Thyroid gland (tissue), 4 donors: ENCODE data around the gene PSMD1. TPM values are rescaled to one million over a fixed set of nuclear protein-coding genes. Genes with fewer than 3 reads are reported as not detected.

Experiments
- DNase-seq, 2 donors: peaks; one replicate each; pipeline ENCODE4 v3.0.0-alpha.2; 2019
- H3K27ac ChIP-seq, 3 donors: fragments of 200-600 bp; sonication (generic); 1 replicate in 2 of 3; 2 replicates in 1 of 3; pipeline ENCODE4 v1.5.1; 2016 to 2019; ENCODE audit warnings: mild to moderate bottlenecking in 1 of 3, moderate library complexity in 1 of 3
- H3K27me3 ChIP-seq: fragments of 200-600 bp; sonication (generic); one replicate; pipeline ENCODE4 v1.5.1; 2019
- H3K36me3 ChIP-seq, 2 donors: fragments of 200-600 bp; sonication (generic); one replicate each; pipeline ENCODE4 v1.5.1; 2016 to 2019
- H3K4me1 ChIP-seq, 2 donors: fragments of 200-600 bp; sonication (generic); one replicate each; pipeline ENCODE4 v1.5.1; 2017 to 2019
- H3K4me3 ChIP-seq, 3 donors: fragments of 200-600 bp; sonication (generic); replicated peaks in 1 of 3; 1 replicate in 2 of 3; 2 replicates in 1 of 3; pipeline ENCODE4 v1.5.1; 2016; ENCODE audit warnings: mild to moderate bottlenecking in 1 of 3
- H3K9me3 ChIP-seq: fragments of 200-600 bp; sonication (generic); one replicate; pipeline ENCODE4 v1.5.1; 2017
- POLR2A ChIP-seq, 2 donors: fragments of 450-650 bp; IDR thresholded peaks; one replicate each; pipeline ENCODE4 v1.6.1; 2017; ENCODE audit warnings: antibody characterized with exemption in 2 of 2, mild to moderate bottlenecking in 2 of 2, moderate library complexity in 1 of 2
- WGBS, 2 donors: methylation state at CpG; one replicate each; pipeline ENCODE4 v1.1.5; 2017; 5-methylcytosine and 5-hydroxymethylcytosine counted together
- intact Hi-C: fragments of 100-400 bp; cut with DNase I; formaldehyde crosslinking; loops from one replicate; pipeline ENCODE4 v1.15.1; 2023
- total RNA-seq, 4 donors: library from RNA; depleted of rRNA; stranded (reverse); fragments of >200 nt; gene quantifications; one replicate each; pipeline ENCODE4 v1.2.3, GENCODE V29; 2016
- TF ChIP-seq, protein P1 (sequence below), 6 experiments: fragments of 200-600 bp in 3 of 6; fragments of 450-650 bp in 3 of 6; sonication (generic) in 3 of 6; IDR thresholded peaks; one replicate each; pipeline ENCODE4 v1.5.1; 2016 to 2019; ENCODE audit warnings: antibody characterized with exemption in 6 of 6, mild to moderate bottlenecking in 2 of 6, inconsistent platforms in 1 of 6, moderate library complexity in 1 of 6

Gene PSMD1
- total RNA-seq, 4 donors from 2014 or later: 60.2 to 98.7 (median 78.4) TPM

GRCh38 chr2:231068525-231069222, 12.0 kb downstream of the PSMD1 start:
- Histone ChIP-seq H3K4me3 (no peak overlapping the region), H3K27me3 (no peaks in the 10 kb centered on the region), H3K9me3 (no peaks in the 10 kb centered on the region), H3K27ac (no peak overlapping the region), H3K4me1 (no peaks in the 10 kb centered on the region), H3K36me3 (peaks cover 23 to 39% of the 10 kb centered on the region in 2 donors)
- 96% methylated on average over 5 of the region's 5 CpGs for WGBS, 2 donors
- DNase-seq: no peak
- intact Hi-C loops: no loop called here
- TF ChIP-seq, protein P1, sequence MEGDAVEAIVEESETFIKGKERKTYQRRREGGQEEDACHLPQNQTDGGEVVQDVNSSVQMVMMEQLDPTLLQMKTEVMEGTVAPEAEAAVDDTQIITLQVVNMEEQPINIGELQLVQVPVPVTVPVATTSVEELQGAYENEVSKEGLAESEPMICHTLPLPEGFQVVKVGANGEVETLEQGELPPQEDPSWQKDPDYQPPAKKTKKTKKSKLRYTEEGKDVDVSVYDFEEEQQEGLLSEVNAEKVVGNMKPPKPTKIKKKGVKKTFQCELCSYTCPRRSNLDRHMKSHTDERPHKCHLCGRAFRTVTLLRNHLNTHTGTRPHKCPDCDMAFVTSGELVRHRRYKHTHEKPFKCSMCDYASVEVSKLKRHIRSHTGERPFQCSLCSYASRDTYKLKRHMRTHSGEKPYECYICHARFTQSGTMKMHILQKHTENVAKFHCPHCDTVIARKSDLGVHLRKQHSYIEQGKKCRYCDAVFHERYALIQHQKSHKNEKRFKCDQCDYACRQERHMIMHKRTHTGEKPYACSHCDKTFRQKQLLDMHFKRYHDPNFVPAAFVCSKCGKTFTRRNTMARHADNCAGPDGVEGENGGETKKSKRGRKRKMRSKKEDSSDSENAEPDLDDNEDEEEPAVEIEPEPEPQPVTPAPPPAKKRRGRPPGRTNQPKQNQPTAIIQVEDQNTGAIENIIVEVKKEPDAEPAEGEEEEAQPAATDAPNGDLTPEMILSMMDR (IDR thresholded peaks at IDR 0.05): no peak
- TF ChIP-seq POLR2A (IDR thresholded peaks at IDR 0.05): no peak

DNA sequence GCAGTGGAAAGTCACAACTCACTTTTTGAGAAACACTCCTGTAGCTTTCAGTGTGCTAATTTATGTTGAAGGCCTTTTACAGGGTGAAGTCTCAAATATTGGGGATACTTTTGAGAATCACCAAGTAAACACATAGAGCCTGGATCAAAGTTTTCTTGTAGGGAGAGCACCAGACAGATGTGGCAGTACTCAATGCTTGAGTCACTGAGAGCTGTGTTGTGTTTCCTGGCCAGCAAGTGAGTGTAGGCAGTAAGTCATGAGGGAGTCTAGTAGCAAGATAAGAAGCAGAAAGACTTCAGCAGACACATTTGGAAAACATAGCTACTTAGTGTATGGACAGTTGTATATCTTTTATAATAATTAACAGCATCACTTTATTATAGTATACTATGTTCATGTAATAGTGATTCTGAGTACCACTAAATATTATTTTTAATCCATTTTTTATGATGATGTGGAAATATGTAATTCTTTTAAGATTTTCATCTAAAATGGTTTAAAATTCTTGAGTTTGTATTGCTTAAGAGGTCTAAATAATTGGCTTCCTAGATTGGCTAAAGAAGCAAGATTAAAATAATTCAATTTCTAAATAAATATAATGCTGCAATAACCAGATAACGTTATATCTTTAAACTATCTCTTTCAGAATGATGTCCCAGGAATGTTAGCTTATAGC, 12.8 kb downstream of the PSMD1 start:
- no peak for DNase-seq
- H3K36me3 ChIP-seq: peaks cover 22 to 32% of the 10 kb centered on the region in 2 donors
- no peak overlapping the region for H3K27ac ChIP-seq
- H3K4me1 ChIP-seq: no peaks in the 10 kb centered on the region
- intact Hi-C loops: no loop called here
- H3K4me3 ChIP-seq: no peak overlapping the region
- WGBS, 2 donors: 94 to 97% methylated on average over 1 of the region's 1 CpG
- no peaks in the 10 kb centered on the region for H3K9me3 ChIP-seq
- H3K27me3 ChIP-seq: no peaks in the 10 kb centered on the region
- TF ChIP-seq POLR2A (IDR thresholded peaks at IDR 0.05): no peak
- TF ChIP-seq, protein P1 (IDR thresholded peaks at IDR 0.05): no peak

- peaks cover 68 to 88% of the 10 kb centered on the region in 2 donors for H3K36me3 ChIP-seq
- H3K9me3 ChIP-seq: no peaks in the 10 kb centered on the region
- no peaks in the 10 kb centered on the region for H3K4me1 ChIP-seq
- no peak for TF ChIP-seq POLR2A (IDR thresholded peaks at IDR 0.05)
- TF ChIP-seq, protein P1 (IDR thresholded peaks at IDR 0.05): no peak
- H3K27me3 ChIP-seq: no peaks in the 10 kb centered on the region
- H3K4me3 ChIP-seq: no peak overlapping the region
- no peak for DNase-seq
- H3K27ac ChIP-seq: no peak overlapping the region
- intact Hi-C loops: no loop called here
- 92% methylated on average over 1 of the region's 1 CpG for WGBS, 2 donors
These were observed 27.9 kb downstream of the PSMD1 start for GRCh38 chr2:231084565-231084964.

DNA sequence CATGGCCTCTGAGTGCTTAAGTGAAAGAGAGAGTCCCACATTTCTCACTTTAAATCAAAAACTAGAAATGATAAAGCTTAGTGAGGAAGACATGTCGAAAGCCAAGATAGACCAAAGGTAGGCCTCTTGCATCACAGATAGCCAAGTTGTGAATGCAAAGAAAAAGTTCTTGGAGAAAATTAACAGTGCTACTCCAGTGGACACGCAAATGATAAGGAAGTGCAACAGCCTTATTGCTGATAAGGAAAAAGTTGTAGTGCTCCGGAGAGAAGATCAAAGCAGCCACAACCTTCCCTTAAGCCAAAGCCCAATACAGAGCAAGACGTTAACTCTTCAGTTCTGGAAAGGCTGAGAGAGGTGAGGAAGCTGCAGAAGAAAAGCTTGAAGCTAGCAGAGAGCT, 32.1 kb downstream of the PSMD1 start:
- Histone ChIP-seq H3K4me3 (no peak overlapping the region), H3K27me3 (no peaks in the 10 kb centered on the region), H3K36me3 (peaks cover 32 to 51% of the 10 kb centered on the region in 2 donors), H3K4me1 (no peaks in the 10 kb centered on the region), H3K27ac (no peak overlapping the region), H3K9me3 (no peaks in the 10 kb centered on the region)
- TF ChIP-seq POLR2A (IDR thresholded peaks at IDR 0.05): no peak
- TF ChIP-seq, protein P1 (IDR thresholded peaks at IDR 0.05): no peak
- WGBS, 2 donors: 86 to 88% methylated on average over 4 of the region's 4 CpGs
- intact Hi-C loops: no loop called here
- no peak for DNase-seq

DNA sequence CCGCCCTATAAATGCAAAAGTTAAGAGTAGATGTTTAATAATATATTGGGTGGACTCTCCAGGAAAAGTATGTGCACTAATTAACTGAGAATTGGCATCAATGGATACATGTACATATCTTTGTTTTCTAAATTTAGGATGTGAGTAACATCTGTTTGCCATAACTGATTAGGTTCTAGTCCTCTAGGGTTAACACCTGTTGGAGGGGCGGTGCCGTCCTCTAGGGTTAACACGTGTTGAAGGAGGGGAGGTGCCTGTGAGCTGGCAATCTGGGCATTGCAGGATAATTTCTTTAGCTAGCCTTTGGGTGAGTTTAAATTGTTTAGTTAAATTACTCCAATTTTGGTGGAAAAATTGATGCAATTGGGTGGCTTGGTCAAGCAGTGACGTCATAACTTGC, 37.3 kb downstream of the PSMD1 start:
- no peaks in the 10 kb centered on the region for H3K4me1 ChIP-seq
- TF ChIP-seq POLR2A (IDR thresholded peaks at IDR 0.05): no peak
- TF ChIP-seq, protein P1 (IDR thresholded peaks at IDR 0.05): no peak
- no peak overlapping the region for H3K4me3 ChIP-seq
- H3K36me3 ChIP-seq: peaks cover 0 to 14% of the 10 kb centered on the region in 2 donors
- no peak for DNase-seq
- intact Hi-C loops: no loop called here
- whole genome bisulfite sequencing, 2 donors: 94 to 97% methylated on average over 5 of the region's 5 CpGs
- H3K27me3 ChIP-seq: no peaks in the 10 kb centered on the region
- no peak overlapping the region for H3K27ac ChIP-seq
- H3K9me3 ChIP-seq: no peaks in the 10 kb centered on the region
